Astrocyte (in vitro differentiated cells and primary cell): ENCODE data around the gene KCNG1. TPM values are rescaled to one million over a fixed set of nuclear protein-coding genes. Genes with fewer than 3 reads are reported as not detected.

Source experiments
- DNase-seq: peaks from one replicate; pipeline ENCODE4 v3.0.0-alpha.2; 2010; ENCODE audit warnings: low read depth
- FAIRE-seq: peaks from 2 replicates; lab custom pipeline; 2011; peaks lifted over from hg19 to GRCh38; lab: Jason Lieb, UNC
- H2AFZ ChIP-seq: 2 replicates; pipeline ENCODE4 v1.6.0; 2012; ENCODE audit warnings: low read depth, low read length, inconsistent platforms
- H3K27ac ChIP-seq: 2 replicates; pipeline ENCODE4 v1.5.1; 2011; ENCODE audit warnings: low read depth, low read length, inconsistent platforms
- H3K27me3 ChIP-seq: 2 replicates; pipeline ENCODE4 v1.6.0; 2011; ENCODE audit warnings: low read length, inconsistent platforms; ENCODE audit not compliant: insufficient read depth
- H3K36me3 ChIP-seq: 2 replicates; pipeline ENCODE4 v1.5.1; 2011; ENCODE audit warnings: low read length, inconsistent platforms; ENCODE audit not compliant: insufficient read depth
- H3K4me1 ChIP-seq: 2 replicates; pipeline ENCODE4 v1.5.1; 2011; ENCODE audit warnings: low read length, inconsistent platforms; ENCODE audit not compliant: insufficient read depth
- H3K4me2 ChIP-seq: 2 replicates; pipeline ENCODE4 v1.6.0; 2012; ENCODE audit warnings: low read length, inconsistent platforms
- H3K4me3 ChIP-seq: 2 replicates; pipeline ENCODE4 v1.5.1; 2011; ENCODE audit warnings: low read depth, mild to moderate bottlenecking, low read length, inconsistent platforms; ENCODE audit not compliant: insufficient read depth
- H3K79me2 ChIP-seq: 2 replicates; pipeline ENCODE4 v1.6.0; 2012; ENCODE audit warnings: mild to moderate bottlenecking, low read length, inconsistent platforms; ENCODE audit not compliant: insufficient read depth
- H3K9ac ChIP-seq: 2 replicates; pipeline ENCODE4 v1.6.0; 2012; ENCODE audit warnings: mild to moderate bottlenecking, low read length, inconsistent platforms
- H3K9me3 ChIP-seq: 2 replicates; pipeline ENCODE4 v1.5.1; 2012; ENCODE audit warnings: low read depth, mild to moderate bottlenecking, low read length, inconsistent platforms; ENCODE audit not compliant: insufficient read depth
- H4K20me1 ChIP-seq: 2 replicates; pipeline ENCODE4 v1.6.0; 2012; ENCODE audit warnings: low read length, inconsistent platforms; ENCODE audit not compliant: insufficient read depth
- H3K27ac Mint-ChIP-seq: one replicate; pipeline ENCODE4 v1.8.0; 2021; ENCODE audit warnings: mild to moderate bottlenecking, mixed read lengths; ENCODE audit not compliant: unreplicated experiment
- H3K27me3 Mint-ChIP-seq: one replicate; pipeline ENCODE4 v1.8.0; 2021; ENCODE audit warnings: low read depth, mixed read lengths; ENCODE audit not compliant: unreplicated experiment
- H3K36me3 Mint-ChIP-seq: one replicate; pipeline ENCODE4 v1.8.0; 2021; ENCODE audit warnings: low read depth, mixed read lengths; ENCODE audit not compliant: unreplicated experiment
- H3K4me1 Mint-ChIP-seq: one replicate; pipeline ENCODE4 v1.8.0; 2021; ENCODE audit warnings: low read depth, mixed read lengths; ENCODE audit not compliant: unreplicated experiment
- H3K4me3 Mint-ChIP-seq: one replicate; pipeline ENCODE4 v1.8.0; 2021; ENCODE audit warnings: mild to moderate bottlenecking, moderate library complexity, mixed read lengths; ENCODE audit not compliant: unreplicated experiment
- H3K9me3 Mint-ChIP-seq: one replicate; pipeline ENCODE4 v1.8.0; 2021; ENCODE audit warnings: mild to moderate bottlenecking, mixed read lengths; ENCODE audit not compliant: unreplicated experiment
- CTCF ChIP-seq: IDR thresholded peaks from 2 replicates; pipeline ENCODE4 v1.5.1; 2011; ENCODE audit warnings: low read depth, mild to moderate bottlenecking, inconsistent platforms, low read length, moderate library complexity; ENCODE audit not compliant: insufficient read depth
- EZH2 ChIP-seq: IDR thresholded peaks from 2 replicates; pipeline ENCODE4 v1.6.1; 2012; ENCODE audit warnings: mild to moderate bottlenecking, low read length, inconsistent platforms; ENCODE audit not compliant: insufficient read depth
- total RNA-seq: library from RNA; stranded (reverse); gene quantifications from 2 replicates; pipeline ENCODE4 v1.2.1, GENCODE V29; 2021

KCNG1 gene
- total RNA-seq, 1 donor from 2014 or later, result 45.9 TPM

- Mint-ChIP-seq H3K27me3 (peaks cover 7% of the 10 kb centered on the region), H3K27ac (no peak overlapping the region), H3K4me3 (no peak overlapping the region), H3K4me1 (peaks cover 20% of the 10 kb centered on the region), H3K9me3 (no peaks in the 10 kb centered on the region), H3K36me3 (no peaks in the 10 kb centered on the region)
- Histone ChIP-seq H3K9me3 (no peaks in the 10 kb centered on the region), H3K79me2 (no peaks in the 10 kb centered on the region), H3K27me3 (no peaks in the 10 kb centered on the region), H3K4me2 (no peak overlapping the region), H3K4me3 (no peak overlapping the region), H3K4me1 (peaks cover 27% of the 10 kb centered on the region), H2AFZ (no peak overlapping the region), H3K9ac (no peak overlapping the region), H3K36me3 (no peaks in the 10 kb centered on the region), H4K20me1 (no peaks in the 10 kb centered on the region), H3K27ac (no peak overlapping the region)
- TF ChIP-seq CTCF (no peak), EZH2 (no peak)
- DNase-seq, result no peak
- FAIRE-seq, result no peak
Observed at GRCh38 chr20:51036226-51036625, 13.3 kb upstream of the KCNG1 start.

DNA sequence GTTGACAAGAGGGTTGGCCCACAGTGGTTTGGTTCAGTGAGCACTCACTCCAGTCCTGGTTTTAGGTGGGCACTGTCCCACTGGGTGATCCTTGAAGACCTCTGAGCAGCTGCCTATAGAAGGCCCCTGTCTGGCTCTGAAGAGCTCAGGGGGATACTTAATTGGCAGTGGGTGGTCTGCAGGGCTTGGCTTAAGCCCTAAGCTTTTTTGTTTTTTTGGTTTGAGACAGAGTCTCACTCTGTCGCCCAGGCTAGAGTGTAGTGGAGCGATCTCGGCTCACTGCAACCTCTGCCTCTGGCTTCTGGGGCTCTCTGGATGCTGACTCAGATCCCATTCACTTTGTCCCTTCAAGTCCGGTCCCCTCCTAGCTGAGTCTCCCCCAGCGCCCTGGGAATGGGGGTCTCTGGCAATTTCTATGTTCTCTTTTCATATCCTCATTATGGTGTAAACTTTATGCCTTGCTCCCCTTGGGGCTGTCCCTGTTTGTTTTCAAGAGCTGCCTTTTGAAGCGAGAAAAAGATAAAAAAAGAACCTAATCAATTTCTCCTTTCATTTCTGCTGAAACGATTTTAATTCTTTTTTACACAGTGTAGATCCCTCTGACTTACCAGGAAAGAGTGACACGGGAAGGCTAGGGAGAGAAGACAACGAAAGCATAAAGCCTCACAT is 12.2 kb upstream of the KCNG1 start:
- no peaks in the 10 kb centered on the region for H4K20me1 ChIP-seq
- H3K4me1 ChIP-seq, result peaks cover 27% of the 10 kb centered on the region
- H2AFZ ChIP-seq, result peak overlapping the region; percentile 14
- TF ChIP-seq EZH2 (no peak), CTCF (no peak)
- peaks cover 17% of the 10 kb centered on the region for H3K27me3 Mint-ChIP-seq
- H3K79me2 ChIP-seq, result no peaks in the 10 kb centered on the region
- H3K4me3 Mint-ChIP-seq, result no peak overlapping the region
- DNase-seq (no peak), FAIRE-seq (no peak)
- no peaks in the 10 kb centered on the region for H3K9me3 ChIP-seq
- H3K36me3 ChIP-seq, result no peaks in the 10 kb centered on the region
- H3K27me3 ChIP-seq, result peaks cover 4% of the 10 kb centered on the region
- H3K27ac ChIP-seq, result no peak overlapping the region
- no peaks in the 10 kb centered on the region for H3K9me3 Mint-ChIP-seq
- no peak overlapping the region for H3K4me3 ChIP-seq
- no peaks in the 10 kb centered on the region for H3K36me3 Mint-ChIP-seq
- H3K9ac ChIP-seq, result no peak overlapping the region
- peak overlapping the region; percentile 92 for H3K27ac Mint-ChIP-seq
- H3K4me2 ChIP-seq, result no peak overlapping the region
- H3K4me1 Mint-ChIP-seq, result peaks cover 20% of the 10 kb centered on the region

- H2AFZ ChIP-seq, result no peak overlapping the region
- Mint-ChIP-seq H3K9me3 (no peaks in the 10 kb centered on the region), H3K27me3 (peaks cover 24% of the 10 kb centered on the region), H3K36me3 (no peaks in the 10 kb centered on the region), H3K4me1 (peaks cover 20% of the 10 kb centered on the region), H3K27ac (peak overlapping the region; percentile 92), H3K4me3 (no peak overlapping the region)
- TF ChIP-seq CTCF (no peak), EZH2 (no peak)
- no peak for DNase-seq
- no peaks in the 10 kb centered on the region for H3K9me3 ChIP-seq
- H3K4me3 ChIP-seq, result no peak overlapping the region
- no peak for FAIRE-seq
- H3K36me3 ChIP-seq, result no peaks in the 10 kb centered on the region
- no peaks in the 10 kb centered on the region for H4K20me1 ChIP-seq
- H3K27me3 ChIP-seq, result peaks cover 11% of the 10 kb centered on the region
- H3K9ac ChIP-seq, result no peak overlapping the region
- H3K4me1 ChIP-seq, result peaks cover 27% of the 10 kb centered on the region
- H3K27ac ChIP-seq, result peak overlapping the region; percentile 16
- H3K79me2 ChIP-seq, result no peaks in the 10 kb centered on the region
- peak overlapping the region; percentile 36 for H3K4me2 ChIP-seq
Observed at GRCh38 chr20:51034476-51034875, 11.6 kb upstream of the KCNG1 start.
